Activated CD4-positive, alpha-beta T cell treated with anti-CD3 and anti-CD28 coated beads, Interleukin-2, amount 50 U/mL, for 16 hours (primary cell): ENCODE measurements around the gene FOLR3.
"Not testable (repeated sequence)": the region's sequence is repeated elsewhere in the genome, so short reads cannot be mapped to it uniquely, and the experiment has no call there.

Experiments
- DNase-seq: peaks from one replicate; pipeline ENCODE4 v3.0.0-alpha.2; 2020

Gene FOLR3

DNA sequence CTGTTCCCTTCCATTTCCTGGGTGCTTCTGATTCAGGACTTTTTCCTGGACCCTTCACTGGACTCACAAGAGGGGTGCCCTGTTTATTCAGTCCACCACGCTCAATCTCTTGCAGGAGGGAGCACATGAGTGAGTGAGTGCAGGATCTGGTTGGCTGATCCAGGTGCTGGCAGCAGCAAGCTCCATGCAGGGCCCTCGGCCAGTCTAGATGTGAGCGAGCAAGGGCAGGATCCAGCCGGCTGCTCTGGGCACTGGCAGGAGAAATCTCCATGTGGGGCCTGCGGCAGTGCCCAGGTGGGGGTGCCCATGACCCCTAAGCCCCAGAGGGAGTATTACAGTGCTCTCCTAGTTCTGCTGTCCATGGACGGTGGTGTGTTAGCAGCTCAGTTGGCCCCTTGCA is 11.5 kb upstream of the FOLR3 start:
- no peak for DNase-seq

DNA sequence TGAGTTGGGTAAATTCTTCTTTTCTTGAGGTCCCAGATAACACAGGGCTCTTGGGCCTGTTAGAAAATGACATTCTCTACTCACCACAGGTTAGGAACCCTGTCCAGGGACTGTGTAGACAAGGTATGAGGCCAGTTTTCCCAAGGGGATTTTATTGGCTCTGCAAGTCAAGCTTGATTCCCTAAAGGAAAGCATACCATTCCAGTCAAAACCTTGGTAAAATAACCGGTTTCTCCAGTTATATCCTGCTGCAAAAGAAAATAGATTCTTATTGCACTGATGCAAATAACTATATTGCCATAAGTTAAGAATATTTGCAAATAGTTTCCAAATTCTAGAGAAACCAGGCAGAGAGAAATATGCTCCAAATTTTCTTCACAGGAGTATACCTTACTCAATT is 9.6 kb upstream of the FOLR3 start:
- no peak for DNase-seq

- no peak for DNase-seq
Measured at GRCh38 chr11:72127923-72128322, 7.6 kb upstream of the FOLR3 start.

DNA sequence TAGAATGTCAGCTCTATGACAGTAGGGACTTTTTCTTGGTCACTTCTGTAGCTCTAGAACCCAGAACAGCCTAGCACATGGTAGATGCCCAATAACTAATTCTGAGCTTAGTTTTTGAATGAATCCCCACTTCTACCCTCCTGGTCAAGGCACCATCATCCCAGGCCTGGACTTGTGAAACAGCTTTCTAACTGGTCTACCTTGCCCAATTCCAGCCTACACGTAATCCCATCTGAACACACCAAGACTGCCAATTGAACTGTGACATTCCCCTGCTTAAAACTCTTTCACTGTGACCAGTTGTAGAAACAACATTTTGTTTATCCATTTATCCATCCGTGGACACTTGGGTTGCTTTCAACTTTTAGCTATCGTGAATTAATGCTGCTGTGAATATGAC is 6.1 kb upstream of the FOLR3 start:
- no peak for DNase-seq

- no peak for DNase-seq
Measured at GRCh38 chr11:72132646-72133045, 2.9 kb upstream of the FOLR3 start.

GRCh38 chr11:72135891-72136683 is 562 bp downstream of the FOLR3 start:
- DNase-seq = no peak

- DNase-seq = no peak
Measured at GRCh38 chr11:72136684-72137262, 1.2 kb downstream of the FOLR3 start.

DNA sequence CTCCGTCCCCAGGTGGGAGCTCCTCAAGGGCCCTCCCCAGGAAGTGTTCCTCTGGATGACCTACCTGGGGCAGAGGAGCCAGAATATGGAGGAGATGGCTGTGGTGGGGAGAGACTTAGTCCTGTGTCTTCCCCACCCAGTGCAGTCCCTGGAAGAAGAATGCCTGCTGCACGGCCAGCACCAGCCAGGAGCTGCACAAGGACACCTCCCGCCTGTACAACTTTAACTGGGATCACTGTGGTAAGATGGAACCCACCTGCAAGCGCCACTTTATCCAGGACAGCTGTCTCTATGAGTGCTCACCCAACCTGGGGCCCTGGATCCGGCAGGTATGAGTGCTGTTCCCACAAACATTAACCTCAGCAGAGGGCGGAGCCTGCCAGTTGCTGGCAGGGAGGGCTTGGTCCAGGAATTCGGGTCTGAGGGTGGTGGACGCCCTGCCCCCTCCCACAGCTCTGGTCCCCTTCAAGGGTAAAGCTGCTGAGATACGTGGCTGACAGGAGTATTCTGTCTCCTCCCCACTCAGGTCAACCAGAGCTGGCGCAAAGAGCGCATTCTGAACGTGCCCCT is 3.4 kb downstream of the FOLR3 start:
- no peak for DNase-seq

GRCh38 chr11:72139500-72139899 is 4.0 kb downstream of the FOLR3 start:
- no peak for DNase-seq

GRCh38 chr11:72140661-72141060 is 5.1 kb downstream of the FOLR3 start:
- DNase-seq = no peak

DNA sequence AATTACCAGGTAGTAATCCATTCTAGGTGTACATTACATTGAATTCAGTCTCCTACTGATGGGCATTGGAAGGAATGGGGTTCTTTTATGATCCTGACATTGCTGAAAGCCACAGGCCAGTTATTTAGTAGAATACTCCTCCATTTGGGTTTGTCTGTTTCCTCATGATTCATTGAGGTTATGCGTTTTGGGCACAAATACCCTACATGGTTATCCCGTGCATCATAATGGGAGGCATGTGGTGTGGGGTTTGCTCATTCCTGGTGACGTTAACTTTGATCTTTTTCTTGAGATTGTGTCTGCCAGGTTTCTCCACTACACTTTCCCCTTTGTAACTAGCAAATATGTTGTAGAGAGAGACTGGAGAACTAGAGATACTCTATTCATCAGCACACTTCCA is 5.5 kb downstream of the FOLR3 start:
- peak; percentile 89 for DNase-seq

GRCh38 chr11:72142086-72142485 is 6.6 kb downstream of the FOLR3 start:
- DNase-seq = not testable (repeated sequence)

GRCh38 chr11:72142543-72142942 is 7.0 kb downstream of the FOLR3 start:
- not testable (repeated sequence) for DNase-seq

DNA sequence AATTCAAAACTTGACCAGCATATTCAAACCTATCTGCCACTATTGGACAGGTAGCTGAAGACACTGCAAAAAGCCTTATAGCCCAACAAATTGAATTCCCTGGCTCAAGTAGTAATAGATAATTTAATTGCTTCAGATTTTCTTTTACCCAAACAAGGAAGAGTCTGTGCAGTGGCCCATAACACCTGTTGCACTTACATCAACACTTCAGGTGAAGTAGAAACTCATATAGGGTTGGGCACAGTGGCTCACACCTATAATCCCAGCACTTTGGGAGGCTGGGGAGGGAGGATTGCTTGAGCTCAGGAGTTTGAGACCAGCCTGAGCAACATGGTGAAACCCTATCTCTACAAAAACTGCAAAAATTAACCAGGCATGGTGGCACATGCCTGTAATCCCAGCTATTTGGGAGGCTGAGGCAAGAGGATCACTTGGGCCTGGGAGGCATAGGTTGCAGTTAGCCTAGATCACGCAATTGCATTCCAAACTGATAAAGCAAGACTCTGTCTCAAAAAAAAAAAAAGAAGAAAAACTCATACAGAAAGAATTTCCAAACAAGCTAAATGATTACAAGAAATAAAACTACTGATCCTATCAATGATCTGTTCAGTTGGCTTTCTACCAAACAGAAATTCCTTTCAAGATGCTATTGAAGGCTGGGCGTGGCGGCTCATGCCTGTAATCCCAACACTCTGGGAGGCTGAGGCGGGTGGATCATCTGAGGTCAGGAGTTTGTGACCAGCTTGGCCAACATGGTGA is 9.5 kb downstream of the FOLR3 start:
- DNase-seq = no peak

- DNase-seq = no peak
Measured at GRCh38 chr11:72146625-72147024, 11.1 kb downstream of the FOLR3 start.

GRCh38 chr11:72150882-72151281 is 15.4 kb downstream of the FOLR3 start:
- DNase-seq = no peak

- DNase-seq = not testable (repeated sequence)
Measured at GRCh38 chr11:72153874-72154273, 18.3 kb downstream of the FOLR3 start.

DNA sequence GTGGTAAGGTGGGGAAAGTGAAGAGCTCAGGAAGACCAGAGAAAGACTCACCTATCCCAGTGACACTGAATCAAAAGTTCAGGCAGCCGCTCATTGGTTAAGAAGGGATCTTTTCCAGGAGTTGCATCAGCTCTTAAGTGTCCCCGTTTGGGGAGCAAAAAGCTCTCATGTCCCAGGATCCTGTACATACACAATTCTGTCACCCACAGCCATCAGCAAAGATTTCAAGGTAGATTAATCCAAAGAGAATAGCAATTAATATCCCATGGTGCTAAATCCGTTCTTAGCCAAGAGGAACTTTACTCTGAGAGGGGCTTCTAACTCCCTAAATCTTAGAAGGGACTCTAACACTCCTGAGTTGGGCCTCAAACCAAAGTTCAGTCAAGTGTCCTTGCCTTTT is 19.3 kb downstream of the FOLR3 start:
- no peak for DNase-seq

DNA sequence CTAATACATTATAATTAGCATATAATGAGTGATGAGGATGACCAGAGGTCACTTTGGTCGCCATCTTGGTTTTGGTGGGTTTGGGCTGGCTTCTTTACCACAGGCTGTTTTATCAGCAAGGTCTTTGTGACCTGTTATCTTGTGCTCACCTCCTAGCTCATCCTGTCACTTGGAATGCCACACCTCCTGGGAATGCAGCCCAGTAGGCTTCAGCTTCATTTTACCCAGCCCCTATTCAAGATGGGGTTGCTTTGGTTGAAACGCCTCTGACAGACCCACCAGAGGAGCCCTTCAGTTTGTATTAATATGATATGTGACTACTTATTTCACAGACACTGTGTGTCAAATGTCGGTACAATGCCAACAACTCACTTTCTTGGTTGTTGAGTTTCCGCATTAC is 20.2 kb downstream of the FOLR3 start:
- no peak for DNase-seq

DNA sequence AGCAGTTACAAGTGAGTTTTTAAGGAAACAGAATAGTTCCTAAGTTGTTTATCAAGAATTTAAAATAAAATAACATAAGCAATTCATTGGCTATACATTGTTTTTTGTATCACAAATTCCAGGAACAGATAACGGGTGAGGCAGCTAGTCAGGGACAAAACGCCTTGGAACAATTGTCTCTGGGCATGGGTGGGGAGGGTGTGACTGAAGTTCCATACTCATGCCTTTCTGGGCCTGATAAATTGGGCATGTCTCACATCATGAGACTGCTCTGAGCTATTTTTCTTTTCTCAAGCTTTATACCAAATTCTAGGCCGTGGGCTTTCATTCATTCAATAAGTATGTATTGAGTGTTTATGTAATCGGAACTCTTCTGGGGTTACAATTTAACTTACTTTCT is 21.6 kb downstream of the FOLR3 start:
- no peak for DNase-seq

GRCh38 chr11:72160319-72160718 is 24.8 kb downstream of the FOLR3 start:
- DNase-seq = no peak

GRCh38 chr11:72162891-72163492 is 27.5 kb downstream of the FOLR3 start:
- DNase-seq = no peak

DNA sequence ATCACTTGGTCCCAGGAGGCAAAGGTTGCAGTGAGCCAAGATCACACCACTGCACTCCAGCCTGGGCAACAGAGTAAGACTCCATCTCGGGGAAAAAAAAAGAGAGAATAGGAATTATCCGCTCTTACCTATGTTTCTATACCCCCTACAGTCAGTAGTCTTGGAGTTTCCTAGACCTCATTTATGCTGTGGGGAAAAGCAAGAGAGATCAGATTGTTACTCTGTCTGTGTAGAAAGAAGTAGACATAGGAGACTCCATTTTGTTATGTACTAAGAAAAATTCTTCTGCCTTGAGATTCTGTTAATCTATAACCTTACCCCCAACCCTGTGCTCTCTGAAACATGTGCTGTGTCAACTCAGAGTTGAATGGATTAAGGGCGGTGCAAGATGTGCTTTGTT is 28.7 kb downstream of the FOLR3 start:
- not testable (repeated sequence) for DNase-seq
